ENCODE measurements around the gene ROBO1.
A peak's percentile ranks its signal among the peaks of the same experiment; 100 is the strongest.
"Not testable (repeated sequence)": the region's sequence is repeated elsewhere in the genome, so short reads cannot be mapped to it uniquely, and the experiment has no call there.

The ROBO1 gene

GRCh38 chr3:78736863-78737262 is 1030.9 kb downstream of the ROBO1 start:
- peak; percentile 62 for DNase-seq (ENCODE audit: low read depth)

GRCh38 chr3:78734048-78734637 is 1033.7 kb downstream of the ROBO1 start:
- DNase-seq (ENCODE audit: low read depth): peak; percentile 27

GRCh38 chr3:78732893-78733292 is 1034.9 kb downstream of the ROBO1 start:
- DNase-seq (ENCODE audit: low read depth): no peak

- no peak for DNase-seq (ENCODE audit: low read depth)
Measured at GRCh38 chr3:78732471-78732870, 1035.3 kb downstream of the ROBO1 start.

GRCh38 chr3:78729946-78730345 is 1037.9 kb downstream of the ROBO1 start:
- DNase-seq (ENCODE audit: low read depth): no peak

GRCh38 chr3:78728406-78729145 is 1039.2 kb downstream of the ROBO1 start:
- no peak for DNase-seq (ENCODE audit: low read depth)

- no peak for DNase-seq (ENCODE audit: low read depth)
Measured at GRCh38 chr3:78726545-78726944, 1041.3 kb downstream of the ROBO1 start.

GRCh38 chr3:78725703-78726246 is 1042.0 kb downstream of the ROBO1 start:
- DNase-seq (ENCODE audit: low read depth): no peak

- DNase-seq (ENCODE audit: low read depth): no peak
Measured at GRCh38 chr3:78724859-78725258, 1042.9 kb downstream of the ROBO1 start.

GRCh38 chr3:78724364-78724763 is 1043.4 kb downstream of the ROBO1 start:
- not testable (repeated sequence) for DNase-seq (ENCODE audit: low read depth)

GRCh38 chr3:78721771-78722543 is 1045.8 kb downstream of the ROBO1 start:
- DNase-seq (ENCODE audit: low read depth): no peak

- no peak for DNase-seq (ENCODE audit: low read depth)
Measured at GRCh38 chr3:78718707-78719106, 1049.1 kb downstream of the ROBO1 start.

GRCh38 chr3:78717041-78717440 is 1050.8 kb downstream of the ROBO1 start:
- DNase-seq (ENCODE audit: low read depth): no peak

- no peak for DNase-seq (ENCODE audit: low read depth)
Measured at GRCh38 chr3:78712941-78713340, 1054.9 kb downstream of the ROBO1 start.

GRCh38 chr3:78712270-78712669 is 1055.5 kb downstream of the ROBO1 start:
- no peak for DNase-seq (ENCODE audit: low read depth)

GRCh38 chr3:78708565-78709073 is 1059.2 kb downstream of the ROBO1 start:
- no peak for DNase-seq (ENCODE audit: low read depth)

GRCh38 chr3:78707609-78708008 is 1060.2 kb downstream of the ROBO1 start:
- DNase-seq (ENCODE audit: low read depth): no peak

- DNase-seq (ENCODE audit: low read depth): no peak
Measured at GRCh38 chr3:78706906-78707523, 1060.8 kb downstream of the ROBO1 start.

GRCh38 chr3:78703944-78704343 is 1063.9 kb downstream of the ROBO1 start:
- no peak for DNase-seq (ENCODE audit: low read depth)

- no peak for DNase-seq (ENCODE audit: low read depth)
Measured at GRCh38 chr3:78701537-78701936, 1066.3 kb downstream of the ROBO1 start.

GRCh38 chr3:78698431-78698830 is 1069.4 kb downstream of the ROBO1 start:
- no peak for DNase-seq (ENCODE audit: low read depth)

GRCh38 chr3:78697426-78697825 is 1070.4 kb downstream of the ROBO1 start:
- no peak for DNase-seq (ENCODE audit: low read depth)

All from ELR (cell line).